CD4-positive, alpha-beta T cell treated with Interleukin-4 for 1 hour (primary cell): ENCODE measurements around the gene HOXC10.

ENCODE experiments used
- DNase-seq, 2 donors: peaks; one replicate each; pipeline ENCODE4 v3.0.0-alpha.2; 2020 to 2022

The HOXC10 gene

GRCh38 chr12:53950789-53951576 lies 34.0 kb upstream of the HOXC10 start:
- no peak for DNase-seq

GRCh38 chr12:53951577-53952334 lies 33.2 kb upstream of the HOXC10 start:
- DNase-seq = no peak

- no peak for DNase-seq
Observed at GRCh38 chr12:53952335-53952694, 32.6 kb upstream of the HOXC10 start.

GRCh38 chr12:53952871-53953734 lies 31.8 kb upstream of the HOXC10 start:
- DNase-seq = no peak

- no peak for DNase-seq
Observed at GRCh38 chr12:53953831-53954693, 30.9 kb upstream of the HOXC10 start.

- DNase-seq = no peak
Observed at GRCh38 chr12:53954694-53955035, 30.3 kb upstream of the HOXC10 start, which contains the start of gene HOXC12. Gene HOXC12 (plus strand): TSS chr12:53954903. CDS start chr12:53954930, 27 bp downstream.

GRCh38 chr12:53955036-53955775 lies 29.7 kb upstream of the HOXC10 start:
- DNase-seq = no peak

- DNase-seq = no peak
Observed at GRCh38 chr12:53955776-53956250, 29.1 kb upstream of the HOXC10 start.

- no peak for DNase-seq
Observed at GRCh38 chr12:53956251-53956887, 28.6 kb upstream of the HOXC10 start.

- DNase-seq = no peak
Observed at GRCh38 chr12:53956914-53957536, 27.9 kb upstream of the HOXC10 start.

GRCh38 chr12:53958128-53958527 lies 26.8 kb upstream of the HOXC10 start:
- DNase-seq = no peak

- no peak for DNase-seq
Observed at GRCh38 chr12:53959314-53959713, 25.6 kb upstream of the HOXC10 start.

GRCh38 chr12:53960187-53961024 lies 24.5 kb upstream of the HOXC10 start:
- DNase-seq = no peak

- no peak for DNase-seq
Observed at GRCh38 chr12:53961025-53961761, 23.8 kb upstream of the HOXC10 start.

- DNase-seq = no peak
Observed at GRCh38 chr12:53963005-53963404, 21.9 kb upstream of the HOXC10 start.

GRCh38 chr12:53963434-53964314 lies 21.3 kb upstream of the HOXC10 start:
- no peak for DNase-seq

GRCh38 chr12:53964315-53964713 lies 20.6 kb upstream of the HOXC10 start:
- DNase-seq = no peak
